Stimulated activated CD4-positive, alpha-beta T cell treated with anti-CD3 and anti-CD28 coated beads, Interleukin-2, amount 100 ng/mL, for 48 hours (primary cell): Measurements from ENCODE around the gene TMEM240.
"Not testable (repeated sequence)": the region's sequence is repeated elsewhere in the genome, so short reads cannot be mapped to it uniquely, and the experiment has no call there.

Experiments
- DNase-seq, 2 donors: peaks; one replicate each; pipeline ENCODE4 v3.0.0-alpha.2; 2020

TMEM240 gene

DNA sequence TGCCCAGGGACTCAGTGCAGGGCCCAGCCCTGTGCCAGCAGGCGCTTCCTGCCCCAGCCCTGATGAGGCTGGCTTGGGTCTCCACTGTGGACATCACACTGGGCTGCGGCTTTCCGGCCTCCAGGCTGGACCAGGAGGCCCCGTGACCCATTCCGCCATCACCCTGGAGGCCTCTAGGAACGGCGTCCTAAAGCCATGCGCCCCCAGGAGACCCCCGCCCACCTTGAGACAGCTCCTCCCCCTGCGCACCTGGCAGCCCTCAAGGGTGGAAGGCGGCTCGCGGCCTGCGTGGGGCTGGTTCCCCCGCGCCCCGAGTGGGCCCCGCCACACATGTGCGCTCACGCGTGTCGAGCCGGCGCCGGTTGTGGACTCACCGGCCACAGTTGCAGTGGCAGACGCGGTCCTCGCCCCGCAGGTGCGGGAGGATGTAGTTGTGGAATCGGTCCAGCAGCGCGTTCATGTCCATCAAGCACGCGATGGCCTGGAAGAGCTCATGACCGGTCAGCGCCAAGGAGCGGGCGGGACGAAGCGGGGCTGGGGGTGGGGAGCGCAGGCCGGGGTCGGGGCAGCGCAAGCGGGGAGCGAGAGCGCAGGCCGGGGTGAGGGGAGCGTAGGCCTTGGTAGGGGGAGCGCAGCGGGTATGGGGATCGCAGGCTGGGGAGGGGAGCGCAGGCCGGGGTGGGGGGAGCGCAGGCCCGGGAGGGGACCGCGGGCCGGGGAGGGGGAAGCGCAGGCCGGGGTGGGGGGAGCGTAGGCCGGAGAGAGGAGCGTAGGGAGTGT lies 924 bp downstream of the TMEM240 start:
- no peak for DNase-seq

DNA sequence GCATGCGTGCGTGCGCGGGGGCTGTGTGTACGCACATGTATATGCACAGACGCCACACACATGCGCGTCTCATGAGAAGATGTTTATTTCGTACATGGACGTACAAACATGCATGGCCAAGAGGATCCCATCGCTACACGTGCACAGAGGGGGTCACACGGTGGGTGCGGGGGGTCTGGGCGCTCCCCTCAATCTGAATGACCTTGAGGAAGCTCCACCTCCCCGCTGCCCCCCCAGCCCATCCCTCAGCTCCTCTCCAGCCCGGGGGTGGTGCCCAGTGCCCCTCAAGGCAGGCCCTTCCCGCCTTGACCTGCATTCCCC lies 1.5 kb downstream of the TMEM240 start:
- no peak for DNase-seq

DNA sequence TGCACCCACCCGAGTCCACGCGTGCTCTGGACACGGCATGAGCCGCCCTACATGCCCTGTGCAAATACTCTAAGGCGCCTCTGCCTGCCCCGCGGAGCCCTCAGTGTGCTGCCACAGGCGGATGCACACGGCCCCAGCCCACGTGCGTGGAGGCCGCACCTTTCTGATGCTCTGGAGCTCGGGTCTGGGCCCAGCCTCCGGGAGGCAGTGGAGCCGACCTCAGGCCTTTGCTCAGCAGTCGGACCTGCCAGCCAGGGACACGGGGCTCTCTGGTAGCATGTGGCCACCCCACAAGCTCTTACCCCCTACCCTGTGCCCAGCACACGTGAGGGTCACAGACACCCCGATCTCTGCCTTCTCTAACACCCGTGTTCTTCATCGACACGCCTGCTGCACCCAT lies 2.1 kb downstream of the TMEM240 start:
- no peak for DNase-seq

GRCh38 chr1:1537626-1538250 lies 2.7 kb downstream of the TMEM240 start:
- DNase-seq, result no peak

DNA sequence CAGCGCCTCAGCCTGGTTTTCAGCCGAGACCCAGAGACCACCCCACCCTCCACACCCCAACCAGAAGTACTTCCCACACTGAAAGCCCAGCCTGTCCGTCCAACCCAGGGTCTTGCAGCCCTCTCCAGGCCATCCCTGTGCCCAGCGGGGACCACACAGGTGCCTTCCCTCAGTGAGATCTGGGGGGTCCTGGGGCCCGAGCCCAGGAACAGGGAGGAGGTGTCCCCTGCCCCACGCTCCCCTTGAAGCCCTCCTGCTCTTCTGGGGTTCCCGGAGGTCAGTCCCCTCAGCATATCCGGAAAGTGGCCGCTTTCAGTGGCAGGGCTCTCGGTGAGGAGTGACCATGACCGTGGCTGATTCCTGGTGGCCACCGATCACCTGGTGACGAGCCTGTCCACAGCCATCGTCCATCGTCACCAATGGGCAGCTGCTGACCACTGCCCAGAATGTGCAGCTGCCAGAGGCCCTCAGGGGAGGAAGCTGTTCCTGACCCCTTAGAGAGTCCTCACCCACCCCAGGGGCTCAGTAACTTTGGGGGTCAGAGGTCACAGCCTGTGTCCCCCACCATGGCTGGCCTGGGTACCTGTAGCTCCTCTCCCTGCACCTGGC lies 3.4 kb downstream of the TMEM240 start:
- no peak for DNase-seq

DNA sequence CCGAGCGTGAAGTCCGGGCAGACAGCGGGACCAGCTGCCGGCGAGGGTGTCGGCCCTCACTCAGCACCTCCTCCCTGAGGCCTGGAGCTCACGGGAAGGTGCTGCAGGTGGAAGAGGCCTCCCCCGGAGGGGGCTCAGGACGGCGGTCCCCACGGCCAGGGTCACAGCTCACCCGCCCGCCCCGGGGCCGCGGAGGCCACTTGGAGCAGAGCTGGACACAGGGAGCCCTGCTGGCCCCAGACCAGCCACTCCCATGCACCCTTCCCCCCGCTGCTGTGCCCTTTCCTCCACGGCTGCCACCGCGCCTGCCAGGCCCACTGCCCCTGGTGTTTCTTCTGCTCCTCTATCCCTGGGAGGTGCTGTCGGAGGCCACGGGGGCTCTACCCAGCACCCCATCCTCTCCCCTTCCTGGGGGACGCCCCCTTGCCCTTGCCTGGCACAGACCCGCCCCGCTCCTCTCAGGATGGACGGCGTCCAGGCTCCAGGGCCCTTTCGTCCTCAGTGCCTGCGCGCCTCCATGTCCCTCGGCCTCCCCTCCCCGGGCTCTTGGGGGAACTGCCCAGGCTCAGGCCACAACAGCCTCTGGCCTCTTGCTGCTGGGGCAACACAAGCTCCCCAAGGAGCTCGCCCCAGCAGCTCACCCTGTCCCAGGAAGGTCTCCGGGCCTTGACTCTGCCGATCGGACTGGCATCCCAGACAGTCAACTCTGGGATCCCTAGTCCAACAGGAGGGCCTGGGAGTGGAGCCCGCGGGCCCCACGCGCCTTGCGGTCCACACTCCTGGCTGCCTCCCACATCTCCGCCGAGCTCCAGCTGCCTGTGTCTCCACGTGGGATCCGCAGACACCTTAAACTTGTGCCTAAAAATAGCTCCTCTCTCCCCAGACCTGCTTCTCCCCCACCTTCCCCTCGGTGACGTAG lies 4.1 kb downstream of the TMEM240 start:
- no peak for DNase-seq

- DNase-seq, result no peak
These were observed 5.0 kb downstream of the TMEM240 start for GRCh38 chr1:1535201-1536018.

DNA sequence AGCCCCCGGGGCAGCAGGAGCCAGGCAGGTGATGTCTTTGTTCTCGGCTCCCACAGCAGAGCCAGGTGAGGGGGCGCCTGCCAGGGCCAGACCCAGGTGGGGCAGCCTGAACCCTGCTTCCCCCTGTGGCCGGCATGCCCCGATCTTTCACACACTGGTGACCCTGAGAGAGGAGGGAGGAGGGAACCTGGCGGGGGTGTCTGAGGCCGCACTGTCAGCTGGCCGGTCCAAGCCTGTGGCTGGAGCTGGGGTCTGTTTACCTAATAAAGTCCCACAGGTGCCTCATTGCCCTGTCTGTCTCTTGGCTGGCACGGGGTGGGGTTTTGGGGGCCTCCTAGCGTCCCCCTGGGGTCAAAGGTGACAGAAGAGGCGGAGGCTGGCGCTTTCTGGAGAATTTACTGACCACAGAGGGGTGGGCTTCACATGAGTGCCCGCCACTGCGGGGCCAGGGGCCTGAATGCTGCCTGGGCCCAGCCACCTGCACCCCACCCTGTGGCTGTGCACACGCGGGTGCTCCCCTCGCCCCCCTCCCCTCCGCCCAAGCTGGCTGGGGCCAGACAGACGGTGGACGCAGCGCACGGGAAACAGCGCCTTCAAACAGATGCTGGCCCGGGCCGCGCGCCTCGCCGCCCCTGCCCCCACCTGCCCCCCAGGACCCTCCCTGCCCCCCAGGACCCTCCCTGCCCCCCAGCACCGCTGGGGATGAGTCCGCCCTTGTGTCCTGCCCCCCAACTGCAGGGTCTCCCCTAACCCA lies 5.8 kb downstream of the TMEM240 start:
- DNase-seq, result no peak

DNA sequence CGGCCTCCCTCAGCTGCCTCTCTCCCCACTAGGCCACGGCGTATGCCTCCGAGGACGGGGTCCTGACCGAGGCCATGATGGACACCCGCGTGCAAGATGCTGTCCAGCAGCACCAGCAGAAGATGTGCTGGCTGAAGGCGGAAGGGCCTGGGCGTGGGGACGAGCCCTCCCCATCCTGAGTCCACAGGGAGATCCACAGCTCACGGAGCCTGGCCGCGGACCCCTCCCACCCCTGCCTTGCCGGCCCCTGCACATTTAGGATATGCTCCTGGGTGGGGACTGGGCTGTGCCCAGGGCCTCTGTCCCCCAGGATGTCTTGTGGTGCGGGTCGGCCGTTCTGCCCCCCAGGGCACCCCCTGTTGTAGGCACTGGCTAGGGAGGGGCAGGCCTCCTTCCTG lies 6.5 kb downstream of the TMEM240 start:
- DNase-seq, result not testable (repeated sequence)

DNA sequence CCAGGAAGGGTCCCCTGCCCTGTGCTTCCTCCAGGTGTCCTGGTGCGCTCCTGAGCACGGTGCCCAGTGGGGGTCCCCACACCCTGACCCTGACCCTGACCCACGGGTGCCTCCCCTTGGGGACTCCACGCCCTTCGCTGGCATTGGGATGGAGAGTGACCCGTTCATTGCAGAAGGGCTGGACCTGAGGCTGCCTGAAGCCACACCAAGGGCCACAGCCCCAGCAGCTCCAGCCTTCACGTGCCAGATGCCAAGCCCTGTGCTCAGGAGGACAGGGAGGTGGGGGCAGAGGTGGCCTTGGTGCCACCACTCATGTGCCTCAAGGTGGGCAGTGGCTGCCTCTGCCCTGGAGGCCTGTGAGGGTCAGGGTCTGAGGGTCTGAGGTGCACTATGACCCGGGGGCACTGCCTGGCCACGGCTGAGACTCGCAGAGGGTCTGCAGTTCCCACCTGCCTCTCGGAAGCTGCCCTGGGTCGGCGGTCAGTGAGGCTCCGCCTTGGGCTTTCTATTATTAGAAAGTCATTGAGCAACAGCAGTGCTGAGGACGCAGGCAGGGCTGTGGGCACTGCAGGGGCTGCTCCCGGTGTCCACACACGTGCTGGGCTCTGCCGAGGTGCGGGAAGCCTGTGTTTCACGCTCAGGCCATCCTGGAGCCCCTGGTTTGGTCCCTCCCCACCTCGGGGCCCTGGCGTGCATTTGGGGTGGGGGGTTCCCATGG lies 7.1 kb downstream of the TMEM240 start:
- not testable (repeated sequence) for DNase-seq

- DNase-seq, result no peak
These were observed 8.5 kb downstream of the TMEM240 start for GRCh38 chr1:1531947-1532346.

- DNase-seq, result no peak
These were observed 10.5 kb downstream of the TMEM240 start for GRCh38 chr1:1529936-1530335.

DNA sequence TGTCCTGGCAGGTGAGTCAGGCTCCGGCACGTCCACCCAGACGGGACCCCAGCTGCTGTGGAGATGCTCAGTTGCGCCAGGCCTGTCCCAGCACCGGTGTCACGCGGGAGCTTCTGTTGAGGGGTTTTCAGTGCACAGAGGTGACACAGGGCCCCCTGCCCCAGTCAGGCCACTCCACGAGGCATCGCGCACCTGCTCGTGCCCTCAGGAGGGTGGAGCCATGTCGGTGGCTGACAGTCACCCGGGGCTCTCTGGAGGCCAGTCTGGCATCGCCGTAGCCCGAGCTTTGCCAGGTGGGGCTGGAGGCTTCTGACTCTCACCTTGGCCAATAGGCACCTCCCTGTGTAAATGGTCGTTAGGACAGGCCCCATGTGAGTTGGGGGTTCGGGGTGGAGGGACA lies 11.1 kb downstream of the TMEM240 start:
- no peak for DNase-seq

- DNase-seq, result no peak
These were observed 11.8 kb downstream of the TMEM240 start for GRCh38 chr1:1528301-1529267.

DNA sequence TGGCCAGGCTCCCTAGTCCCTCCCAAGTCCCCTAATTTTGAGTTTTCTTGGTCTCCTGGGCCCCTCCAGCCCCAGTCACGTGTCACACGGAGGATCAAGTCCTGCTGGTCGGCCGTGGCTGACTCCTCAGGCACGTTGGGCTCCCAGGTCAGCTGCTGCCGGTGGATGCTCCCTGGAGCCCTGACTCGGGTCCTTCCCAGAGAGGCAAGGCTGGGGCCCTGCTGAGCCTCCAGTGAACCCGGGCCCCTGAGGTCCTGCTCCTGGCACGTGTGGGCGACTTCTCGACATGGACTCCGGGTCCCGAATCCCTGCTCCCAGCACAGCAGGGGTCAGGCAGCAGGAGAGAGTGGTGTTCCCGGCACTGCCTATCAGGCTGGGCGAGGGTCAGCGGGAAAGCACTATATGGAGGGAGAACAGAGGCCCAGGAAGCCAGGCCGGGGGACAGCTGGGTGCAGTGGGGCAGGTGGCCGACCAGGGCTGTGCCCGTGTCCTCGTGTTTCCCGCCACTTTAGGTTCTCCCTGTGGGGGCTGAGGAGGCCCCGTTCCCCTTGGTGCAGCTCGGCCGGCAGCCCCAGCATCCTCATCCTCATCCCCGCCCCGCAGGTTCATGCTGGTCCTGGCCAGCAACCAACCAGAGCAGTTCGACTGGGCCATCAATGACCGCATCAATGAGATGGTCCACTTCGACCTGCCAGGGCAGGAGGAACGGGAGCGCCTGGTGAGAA lies 13.2 kb downstream of the TMEM240 start:
- DNase-seq, result no peak

DNA sequence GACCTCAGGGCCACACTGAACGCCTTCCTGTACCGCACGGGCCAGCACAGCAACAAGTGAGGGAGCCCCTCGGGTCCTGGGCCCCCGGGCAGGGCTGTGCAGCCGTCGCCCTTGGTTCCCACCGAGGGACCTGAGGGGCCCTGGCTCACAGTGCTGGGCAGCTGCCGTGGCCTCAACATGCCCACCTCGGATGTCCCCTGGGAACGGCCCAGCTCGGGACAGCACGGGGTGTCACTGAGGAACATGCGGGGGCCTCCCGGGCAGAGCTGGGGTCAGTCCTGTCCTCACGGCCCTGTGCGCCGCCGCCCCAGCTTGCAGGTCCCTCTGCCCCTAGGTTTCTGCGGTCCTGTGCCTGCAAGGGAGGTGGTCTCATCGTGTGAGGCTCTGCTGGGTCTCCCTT lies 13.9 kb downstream of the TMEM240 start:
- not testable (repeated sequence) for DNase-seq

- DNase-seq, result not testable (repeated sequence)
These were observed 15.6 kb downstream of the TMEM240 start for GRCh38 chr1:1524750-1525383.

GRCh38 chr1:1523651-1524050 lies 16.8 kb downstream of the TMEM240 start:
- DNase-seq, result not testable (repeated sequence)
